ENCODE data around the gene H2AZ2. TPM values are rescaled to one million over a fixed set of nuclear protein-coding genes. Genes with fewer than 3 reads are reported as not detected.

Gene H2AZ2
- total and polyA plus RNA-seq, 2 donors from 2014 or later, result 121 to 140 TPM

- Histone ChIP-seq H3K4me3 (ENCODE audit: low read length in 3 of 3) (peak overlapping the region in 2 of 3 donors; percentile 14 to 49), H3K9ac (ENCODE audit: low read length in 3 of 3) (no peak overlapping the region), H3K9me3 (ENCODE audit: control insufficient read depth in 2 of 3, insufficient read depth in 1 of 3, low read length in 3 of 3) (peaks cover 0 to 5% (median 0%) of the 10 kb centered on the region in 3 donors), H3K36me3 (ENCODE audit: control insufficient read depth in 2 of 3, insufficient read depth in 3 of 3, low read length in 3 of 3) (peaks cover 0 to 2% (median 0%) of the 10 kb centered on the region in 3 donors), H3K27ac (ENCODE audit: low read depth in 2 of 2, low read length in 2 of 2) (no peak overlapping the region), H3K4me1 (ENCODE audit: control insufficient read depth in 2 of 3, insufficient read depth in 2 of 3, low read depth in 1 of 3, low read length in 3 of 3) (peaks cover 0 to 29% (median 9%) of the 10 kb centered on the region in 3 donors), H3K27me3 (ENCODE audit: control insufficient read depth, insufficient read depth, low read length) (no peaks in the 10 kb centered on the region)
- no peak for FAIRE-seq
- no peak for TF ChIP-seq CTCF (IDR thresholded peaks at IDR 0.05; ENCODE audit: borderline replicate concordance, extremely low read depth, insufficient read depth)
- intact Hi-C loops (cut with DNase I), result no loop called here
- no peak for DNase-seq
These were observed 32.6 kb upstream of the H2AZ2 start for GRCh38 chr7:44880317-44881018.

GRCh38 chr7:44876393-44876792, 28.5 kb upstream of the H2AZ2 start:
- intact Hi-C loops (cut with DNase I), result no loop called here
- peaks cover 0 to 2% (median 0%) of the 10 kb centered on the region in 3 donors for H3K36me3 ChIP-seq (ENCODE audit: control insufficient read depth in 2 of 3, insufficient read depth in 3 of 3, low read length in 3 of 3)
- H3K9me3 ChIP-seq (ENCODE audit: control insufficient read depth in 2 of 3, insufficient read depth in 1 of 3, low read length in 3 of 3), result no peaks in the 10 kb centered on the region
- no peak for TF ChIP-seq CTCF (IDR thresholded peaks at IDR 0.05; ENCODE audit: borderline replicate concordance, extremely low read depth, insufficient read depth)
- H3K4me1 ChIP-seq (ENCODE audit: control insufficient read depth in 2 of 3, insufficient read depth in 2 of 3, low read depth in 1 of 3, low read length in 3 of 3), result peaks cover 0 to 9% (median 3%) of the 10 kb centered on the region in 3 donors
- no peaks in the 10 kb centered on the region for H3K27me3 ChIP-seq (ENCODE audit: control insufficient read depth, insufficient read depth, low read length)
- DNase-seq (no peak), FAIRE-seq (no peak)
- H3K27ac ChIP-seq (ENCODE audit: low read depth in 2 of 2, low read length in 2 of 2), result no peak overlapping the region
- no peak overlapping the region for H3K4me3 ChIP-seq (ENCODE audit: low read length in 3 of 3)
- H3K9ac ChIP-seq (ENCODE audit: low read length in 3 of 3), result no peak overlapping the region

GRCh38 chr7:44875241-44875640, 27.4 kb upstream of the H2AZ2 start:
- no peak overlapping the region for H3K9ac ChIP-seq (ENCODE audit: low read length in 3 of 3)
- intact Hi-C loops (cut with DNase I), result no loop called here
- H3K4me3 ChIP-seq (ENCODE audit: low read length in 3 of 3), result no peak overlapping the region
- H3K27me3 ChIP-seq (ENCODE audit: control insufficient read depth, insufficient read depth, low read length), result no peaks in the 10 kb centered on the region
- DNase-seq (no peak), FAIRE-seq (no peak)
- peaks cover 0 to under 1% (median 0%) of the 10 kb centered on the region in 3 donors for H3K4me1 ChIP-seq (ENCODE audit: control insufficient read depth in 2 of 3, insufficient read depth in 2 of 3, low read depth in 1 of 3, low read length in 3 of 3)
- no peak for TF ChIP-seq CTCF (IDR thresholded peaks at IDR 0.05; ENCODE audit: borderline replicate concordance, extremely low read depth, insufficient read depth)
- peaks cover 0 to under 1% (median 0%) of the 10 kb centered on the region in 3 donors for H3K36me3 ChIP-seq (ENCODE audit: control insufficient read depth in 2 of 3, insufficient read depth in 3 of 3, low read length in 3 of 3)
- no peak overlapping the region for H3K27ac ChIP-seq (ENCODE audit: low read depth in 2 of 2, low read length in 2 of 2)
- H3K9me3 ChIP-seq (ENCODE audit: control insufficient read depth in 2 of 3, insufficient read depth in 1 of 3, low read length in 3 of 3), result no peaks in the 10 kb centered on the region

All from kidney (tissue), 14 donors.